GM21737 (cell line): ENCODE data around the gene ZNF366.

Source experiments
- ATAC-seq: cut with Tn5 transposase; IDR thresholded peaks from one replicate; pipeline ENCODE4 v1.9.1; 2021; ENCODE audit warnings: mild to moderate bottlenecking, moderate library complexity; ENCODE audit not compliant: unreplicated experiment

Gene ZNF366, protein sequence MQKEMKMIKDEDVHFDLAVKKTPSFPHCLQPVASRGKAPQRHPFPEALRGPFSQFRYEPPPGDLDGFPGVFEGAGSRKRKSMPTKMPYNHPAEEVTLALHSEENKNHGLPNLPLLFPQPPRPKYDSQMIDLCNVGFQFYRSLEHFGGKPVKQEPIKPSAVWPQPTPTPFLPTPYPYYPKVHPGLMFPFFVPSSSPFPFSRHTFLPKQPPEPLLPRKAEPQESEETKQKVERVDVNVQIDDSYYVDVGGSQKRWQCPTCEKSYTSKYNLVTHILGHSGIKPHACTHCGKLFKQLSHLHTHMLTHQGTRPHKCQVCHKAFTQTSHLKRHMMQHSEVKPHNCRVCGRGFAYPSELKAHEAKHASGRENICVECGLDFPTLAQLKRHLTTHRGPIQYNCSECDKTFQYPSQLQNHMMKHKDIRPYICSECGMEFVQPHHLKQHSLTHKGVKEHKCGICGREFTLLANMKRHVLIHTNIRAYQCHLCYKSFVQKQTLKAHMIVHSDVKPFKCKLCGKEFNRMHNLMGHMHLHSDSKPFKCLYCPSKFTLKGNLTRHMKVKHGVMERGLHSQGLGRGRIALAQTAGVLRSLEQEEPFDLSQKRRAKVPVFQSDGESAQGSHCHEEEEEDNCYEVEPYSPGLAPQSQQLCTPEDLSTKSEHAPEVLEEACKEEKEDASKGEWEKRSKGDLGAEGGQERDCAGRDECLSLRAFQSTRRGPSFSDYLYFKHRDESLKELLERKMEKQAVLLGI

GRCh38 chr5:72507231-72507906 lies at the start of gene ZNF366:
Gene ZNF366 (minus strand): TSS chr5:72507410. CDS start chr5:72461496, 45,914 bp downstream.
- no peak for ATAC-seq

- ATAC-seq: peak; percentile 75
Measured at GRCh38 chr5:72556351-72557166, 49.3 kb upstream of the ZNF366 start.

DNA sequence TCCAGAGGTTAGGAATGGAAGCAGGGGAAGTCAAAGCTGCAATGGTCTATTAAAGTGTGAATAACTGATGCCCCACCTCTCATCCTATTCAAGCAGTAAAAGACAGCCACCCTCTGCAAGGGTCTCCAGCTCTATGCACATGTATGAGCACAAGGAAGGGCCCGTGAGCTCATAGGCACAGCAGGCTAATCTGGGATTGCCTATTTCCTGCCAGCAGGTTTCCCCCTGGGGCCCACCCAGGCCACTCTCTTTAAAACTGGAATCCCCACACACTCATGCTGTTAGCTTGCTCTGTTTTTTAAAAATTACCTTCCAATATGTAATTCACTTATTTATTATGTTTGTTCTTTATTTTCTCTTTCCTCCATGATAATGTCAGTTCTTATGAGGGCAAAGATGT lies 48.7 kb upstream of the ZNF366 start:
- no peak for ATAC-seq

DNA sequence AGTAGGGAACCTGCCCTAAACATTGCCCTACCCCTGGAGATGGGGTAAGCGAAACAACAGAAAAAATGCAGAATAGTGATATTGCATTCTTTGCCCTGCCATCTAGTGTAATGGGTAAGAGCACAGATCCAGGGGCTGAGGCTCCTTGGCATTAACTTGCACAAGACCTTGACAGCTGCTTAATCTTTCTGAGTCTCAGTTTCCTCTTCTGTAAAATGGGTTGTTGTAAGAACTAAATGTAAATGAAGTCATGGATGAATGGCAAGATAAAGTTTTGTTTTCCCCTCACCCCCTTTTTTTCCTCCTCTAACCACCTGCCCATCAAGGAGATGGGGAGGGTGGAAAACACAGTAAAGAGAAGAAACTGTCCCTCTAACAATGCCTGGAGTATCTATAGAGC lies 47.7 kb upstream of the ZNF366 start:
- ATAC-seq: no peak

DNA sequence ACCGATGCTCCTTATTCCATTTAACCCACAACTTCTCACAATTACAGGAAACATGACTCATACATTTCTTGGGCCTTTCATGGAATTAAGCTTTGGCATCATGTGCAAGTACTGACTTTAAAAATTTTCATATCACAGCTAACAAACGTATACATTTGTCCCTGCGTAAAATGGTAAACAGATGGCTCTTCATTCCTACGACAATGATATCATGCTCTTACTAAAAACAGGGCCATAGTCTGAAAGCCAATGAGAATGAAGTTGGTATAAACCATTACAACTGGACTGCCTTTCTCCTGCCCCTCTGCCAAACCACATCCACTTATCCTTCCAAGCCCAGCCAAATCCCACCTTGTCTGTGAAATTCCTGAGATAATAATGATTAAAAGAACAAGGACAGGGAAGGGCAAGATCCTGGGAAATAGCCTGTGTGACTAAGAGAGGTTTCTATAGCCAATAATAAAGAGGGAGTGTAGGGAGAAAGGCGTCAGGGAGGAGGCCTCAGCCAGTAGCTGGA lies 44.9 kb upstream of the ZNF366 start:
- no peak for ATAC-seq

GRCh38 chr5:72550595-72550994 lies 43.4 kb upstream of the ZNF366 start:
- ATAC-seq: no peak

- no peak for ATAC-seq
Measured at GRCh38 chr5:72543811-72544210, 36.6 kb upstream of the ZNF366 start.

GRCh38 chr5:72543365-72543764 lies 36.2 kb upstream of the ZNF366 start:
- no peak for ATAC-seq

GRCh38 chr5:72542695-72543094 lies 35.5 kb upstream of the ZNF366 start:
- no peak for ATAC-seq

GRCh38 chr5:72541501-72542225 lies 34.5 kb upstream of the ZNF366 start:
- no peak for ATAC-seq

GRCh38 chr5:72540759-72541438 lies 33.7 kb upstream of the ZNF366 start:
- ATAC-seq: no peak

GRCh38 chr5:72539726-72540125 lies 32.5 kb upstream of the ZNF366 start:
- ATAC-seq: no peak

GRCh38 chr5:72539038-72539437 lies 31.8 kb upstream of the ZNF366 start:
- no peak for ATAC-seq

- no peak for ATAC-seq
Measured at GRCh38 chr5:72537166-72537565, 30.0 kb upstream of the ZNF366 start.

GRCh38 chr5:72531496-72532190 lies 24.4 kb upstream of the ZNF366 start:
- ATAC-seq: no peak

- no peak for ATAC-seq
Measured at GRCh38 chr5:72530196-72530595, 23.0 kb upstream of the ZNF366 start.

DNA sequence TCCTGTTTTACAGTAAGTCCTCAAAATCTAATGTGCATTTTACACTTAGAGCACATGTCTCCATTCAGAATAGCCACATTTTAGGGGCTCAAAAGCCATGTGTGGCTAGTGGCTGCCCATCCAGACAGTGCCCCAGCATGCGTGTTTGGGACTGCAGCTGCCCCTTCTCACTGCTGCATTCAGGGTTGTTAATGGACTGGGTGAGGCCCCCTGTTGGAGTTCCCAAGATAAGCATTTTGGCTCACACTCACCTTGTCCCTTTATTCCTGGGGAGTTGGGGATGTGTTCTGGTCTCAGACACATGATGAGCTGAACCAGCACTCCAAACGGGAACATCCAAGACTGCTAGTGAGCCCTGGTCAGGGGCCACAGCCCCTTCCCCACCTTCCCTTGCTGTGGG lies 22.2 kb upstream of the ZNF366 start:
- no peak for ATAC-seq

- no peak for ATAC-seq
Measured at GRCh38 chr5:72525816-72526215, 18.6 kb upstream of the ZNF366 start.
